ENCODE data around the gene KMT2E.
"Not testable (repeated sequence)": the region's sequence is repeated elsewhere in the genome, so short reads cannot be mapped to it uniquely, and the experiment has no call there.

KMT2E gene

DNA sequence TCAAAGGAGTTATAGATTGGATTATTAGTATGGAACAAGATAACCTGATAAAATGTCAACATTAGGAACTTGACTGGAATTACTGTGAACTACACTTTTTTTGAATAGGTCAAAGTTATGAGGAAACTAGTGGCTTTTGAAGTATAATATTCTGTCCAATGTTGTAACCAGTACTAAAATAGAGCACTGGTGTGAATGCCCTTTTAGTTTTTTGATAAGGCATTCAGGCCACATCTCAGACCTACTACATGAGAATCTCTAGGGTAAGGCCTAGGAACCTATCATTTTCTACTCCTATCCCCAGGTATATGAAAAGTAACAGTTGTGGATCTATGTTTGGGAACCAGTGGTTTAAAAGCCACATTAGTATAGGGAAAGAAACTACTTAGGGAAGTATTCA, 16.4 kb downstream of the KMT2E start:
- DNase-seq: no peak

GRCh38 chr7:105032553-105033214, 18.7 kb downstream of the KMT2E start:
- DNase-seq: no peak

GRCh38 chr7:105035349-105035748, 21.3 kb downstream of the KMT2E start:
- DNase-seq: no peak

- DNase-seq: no peak
These were observed 22.5 kb downstream of the KMT2E start for GRCh38 chr7:105036217-105037168.

- no peak for DNase-seq
These were observed 23.3 kb downstream of the KMT2E start for GRCh38 chr7:105037319-105037718.

- DNase-seq: no peak
These were observed 30.6 kb downstream of the KMT2E start for GRCh38 chr7:105044449-105045070.

- DNase-seq: no peak
These were observed 32.4 kb downstream of the KMT2E start for GRCh38 chr7:105046414-105046813.

DNA sequence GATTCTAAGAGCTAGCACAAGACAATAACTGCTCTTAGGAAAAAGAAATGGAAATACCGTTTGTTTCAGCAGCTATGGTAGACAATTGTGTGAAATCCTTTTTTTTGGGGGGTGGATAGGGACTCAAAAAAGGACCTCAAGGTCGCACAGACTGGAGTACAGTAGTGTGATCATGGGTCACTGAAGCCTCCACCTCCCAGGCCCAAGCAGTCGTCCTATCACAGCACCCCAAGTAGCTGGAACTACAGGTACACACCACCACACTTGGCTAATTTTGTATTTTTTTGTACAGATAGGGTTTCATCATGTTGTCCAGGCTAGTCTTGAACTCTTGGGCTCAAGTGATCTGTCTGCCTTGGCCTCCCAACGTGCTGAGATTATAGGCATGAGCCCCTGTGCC, 33.9 kb downstream of the KMT2E start:
- DNase-seq: no peak

- DNase-seq: no peak
These were observed 36.5 kb downstream of the KMT2E start for GRCh38 chr7:105050493-105050892.

GRCh38 chr7:105050899-105051298, 36.9 kb downstream of the KMT2E start:
- not testable (repeated sequence) for DNase-seq

- no peak for DNase-seq
These were observed 41.1 kb downstream of the KMT2E start for GRCh38 chr7:105055084-105055483.

- DNase-seq: no peak
These were observed 41.6 kb downstream of the KMT2E start for GRCh38 chr7:105055621-105056020.

DNA sequence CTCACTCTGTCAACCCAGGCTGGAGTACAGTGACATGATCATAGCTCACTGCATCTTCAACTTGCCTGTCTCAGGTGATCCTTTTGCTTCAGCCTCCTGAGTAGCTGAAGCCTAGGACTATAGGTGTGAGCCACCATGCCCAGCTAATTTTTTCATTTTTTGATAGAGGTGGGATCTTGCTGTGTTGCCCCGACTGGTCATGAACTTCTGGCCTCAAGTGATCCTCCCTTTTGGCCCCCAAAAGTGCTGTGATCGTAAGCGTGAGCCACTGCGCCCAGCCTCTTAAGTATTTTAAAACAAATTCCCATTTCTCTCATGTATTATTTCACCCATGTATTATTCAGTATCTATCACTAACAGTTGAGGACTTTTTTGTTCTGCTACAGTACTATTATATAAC, 43.5 kb downstream of the KMT2E start:
- DNase-seq: no peak

DNA sequence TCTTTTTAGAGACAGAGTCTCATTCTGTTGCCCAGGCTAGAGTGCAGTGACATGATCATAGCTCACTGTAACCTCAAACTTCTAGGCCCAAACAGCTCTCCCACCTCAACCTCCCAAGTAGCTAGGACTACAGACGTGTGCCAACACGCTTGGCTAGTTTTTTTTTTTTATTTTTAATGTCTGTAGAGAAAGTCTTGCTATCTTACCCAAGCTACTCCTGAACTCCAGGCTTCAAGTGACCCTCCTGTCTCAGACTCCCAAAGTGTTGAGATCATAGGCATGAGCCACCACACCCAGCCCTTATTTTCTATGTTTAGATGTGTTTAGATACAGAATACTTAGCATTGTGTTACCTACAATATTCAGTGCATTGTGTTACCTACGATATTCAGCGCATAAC, 46.4 kb downstream of the KMT2E start:
- no peak for DNase-seq

DNA sequence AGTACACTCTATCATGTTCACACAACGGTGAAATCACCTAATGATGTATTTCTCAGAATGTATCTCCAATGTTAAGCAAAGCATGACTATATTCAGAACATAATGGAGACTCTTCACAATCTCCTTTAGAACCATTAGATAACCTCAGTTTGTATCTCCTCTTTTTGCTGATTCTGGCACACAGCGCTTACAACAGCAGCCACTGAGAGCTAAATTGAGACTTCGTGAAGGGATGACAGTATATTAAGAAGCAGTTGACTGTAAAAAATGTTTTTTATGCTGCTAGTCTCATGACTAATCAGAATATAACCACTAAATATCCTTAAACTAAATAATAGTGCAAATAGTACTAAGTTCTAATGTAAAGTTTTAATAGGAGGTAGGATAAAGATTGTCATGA, 46.9 kb downstream of the KMT2E start:
- no peak for DNase-seq

DNA sequence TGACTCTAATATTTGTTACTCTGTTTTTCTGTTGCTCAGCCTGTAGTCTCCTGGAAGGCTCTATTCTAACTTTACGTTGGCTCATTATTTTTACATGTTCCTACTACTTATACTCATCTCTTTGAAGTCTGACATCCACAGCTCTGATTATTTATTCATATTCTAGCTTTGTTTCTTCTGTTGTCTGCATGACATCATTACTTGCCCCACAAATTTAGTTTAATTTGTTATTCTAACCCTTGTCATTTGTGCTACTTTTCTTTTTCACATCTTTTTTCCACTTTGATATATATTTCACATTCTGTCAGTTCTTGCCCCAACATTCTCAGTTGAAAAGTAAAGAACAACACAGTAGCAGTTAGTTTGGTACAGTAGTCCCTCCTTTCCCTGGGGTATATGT, 51.1 kb downstream of the KMT2E start:
- DNase-seq: no peak

GRCh38 chr7:105067691-105068090, 53.7 kb downstream of the KMT2E start:
- DNase-seq: no peak

- no peak for DNase-seq
These were observed 54.9 kb downstream of the KMT2E start for GRCh38 chr7:105068886-105069285.

DNA sequence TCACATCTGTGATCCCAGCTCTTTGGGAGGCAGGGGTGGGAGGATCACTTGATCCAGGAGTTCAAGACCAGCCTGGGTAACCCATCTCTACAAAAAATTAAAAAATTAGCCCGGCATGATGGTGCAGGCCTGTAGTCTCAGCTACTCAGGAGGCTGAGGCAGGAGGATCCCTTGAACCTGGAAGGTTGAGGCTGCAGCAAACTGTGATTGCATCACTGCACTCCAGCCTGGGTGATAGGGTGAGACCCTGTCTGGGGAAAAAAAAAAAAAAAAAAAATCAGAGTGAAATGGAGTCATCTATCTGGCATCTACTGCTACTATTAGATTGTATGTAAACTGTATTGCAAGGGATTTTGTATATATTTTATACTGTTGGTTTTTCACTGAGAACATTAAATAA, 59.1 kb downstream of the KMT2E start:
- DNase-seq: no peak

GRCh38 chr7:105079348-105079747, 65.3 kb downstream of the KMT2E start:
- DNase-seq: no peak

DNA sequence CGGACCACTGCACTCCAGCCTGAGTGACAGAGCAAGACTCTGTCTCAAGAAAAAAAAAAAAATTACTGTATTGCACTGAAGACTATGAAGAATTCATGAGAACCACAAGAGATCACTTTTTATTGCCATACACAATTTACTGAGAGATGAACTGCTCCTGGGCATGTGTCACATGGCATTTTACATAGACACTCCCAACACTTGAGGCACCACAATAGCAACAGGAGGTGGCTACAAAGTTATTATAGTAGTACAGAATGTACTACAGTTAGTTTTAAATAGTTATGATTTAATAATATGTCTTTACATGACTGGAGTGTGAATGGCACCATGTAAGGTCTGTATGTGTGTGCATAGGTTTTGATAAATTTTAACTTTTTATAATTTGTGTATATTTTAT, 70.6 kb downstream of the KMT2E start:
- DNase-seq: no peak

GRCh38 chr7:105086850-105087249, 72.8 kb downstream of the KMT2E start:
- DNase-seq: no peak

DNA sequence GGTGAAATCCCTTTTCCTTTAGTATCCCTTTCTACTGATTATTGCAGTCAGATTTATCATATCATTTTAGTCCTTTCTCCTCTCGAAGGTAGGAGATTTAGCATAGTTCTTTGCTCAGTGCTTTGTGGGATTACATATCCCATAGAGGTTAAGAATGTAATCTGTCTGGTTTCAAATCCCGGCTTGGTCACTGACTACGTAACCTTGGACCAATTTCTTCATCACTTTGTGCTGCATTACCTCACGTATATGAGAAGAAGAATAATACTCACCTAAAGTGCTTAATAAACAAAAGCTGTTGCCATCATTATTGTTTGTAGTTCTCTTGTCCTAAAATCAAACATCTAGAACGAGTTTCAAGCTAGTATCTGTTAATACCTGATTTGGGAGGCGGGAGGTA, 74.0 kb downstream of the KMT2E start:
- DNase-seq: no peak

DNA sequence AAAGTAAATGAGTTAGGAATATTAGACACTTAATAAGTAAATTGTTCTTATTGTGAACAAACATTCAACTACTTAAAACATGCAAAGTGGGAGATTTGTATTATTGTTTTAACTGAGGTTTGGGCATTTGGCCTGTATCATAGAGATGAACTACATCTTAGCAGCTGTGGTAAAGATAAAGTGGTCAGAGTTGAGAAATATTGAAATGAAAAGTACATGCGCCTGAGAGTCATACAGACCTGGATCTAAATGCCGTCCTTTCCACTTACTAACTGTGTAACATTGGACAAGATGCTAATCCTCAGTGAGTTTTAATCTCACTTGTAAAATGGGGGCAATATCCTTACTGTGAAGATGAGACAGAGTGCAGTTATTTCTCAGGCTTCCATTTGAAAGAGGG, 74.5 kb downstream of the KMT2E start:
- DNase-seq: no peak
